Mucosa of gallbladder (tissue), 1 donor: ENCODE results near the gene IFNL4. TPM values are rescaled to one million over a fixed set of nuclear protein-coding genes. Genes with fewer than 3 reads are reported as not detected.
"Not testable (repeated sequence)": the region's sequence is repeated elsewhere in the genome, so short reads cannot be mapped to it uniquely, and the experiment has no call there.

Source experiments
- DNase-seq: peaks from one replicate; pipeline ENCODE4 v3.0.0-alpha.2; 2020; ENCODE audit warnings: low spot score
- total RNA-seq: library from RNA; stranded (reverse); gene quantifications from one replicate; pipeline ENCODE4 v1.2.1, GENCODE V29; 2021
- donor health status: DM: no; HTN: no; CAD: no.

Gene IFNL4
- total RNA-seq, 1 donor from 2014 or later: not detected

DNA sequence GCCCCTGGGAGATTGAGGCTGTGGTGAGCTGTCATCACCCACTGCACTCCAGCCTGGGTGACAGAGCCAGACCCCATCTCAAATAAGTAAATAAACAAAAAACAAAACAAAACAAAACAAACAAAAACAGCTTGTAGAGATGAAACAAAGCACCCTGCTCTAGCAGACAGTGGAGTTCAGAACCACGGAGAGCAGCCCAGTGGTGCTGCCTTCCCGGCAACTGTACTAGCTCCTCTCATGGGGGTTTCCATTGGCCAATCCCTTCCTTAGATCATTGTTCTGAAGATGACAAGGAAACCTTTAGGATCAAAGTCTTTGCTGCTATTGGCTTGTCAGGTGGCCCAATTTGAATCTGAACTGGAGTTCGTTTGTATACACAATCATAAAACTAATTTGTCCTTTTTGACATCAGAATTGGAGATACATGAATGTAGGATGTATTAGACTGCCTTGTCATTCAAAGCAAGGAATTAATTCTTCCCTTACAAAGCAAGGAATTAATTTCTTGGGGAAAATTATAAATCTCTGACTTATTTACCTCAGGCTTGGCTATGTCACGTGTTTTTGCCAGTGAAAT lies 24.9 kb downstream of the IFNL4 start:
- DNase-seq: no peak

- not testable (repeated sequence) for DNase-seq
Measured at GRCh38 chr19:39219108-39219507, 29.5 kb downstream of the IFNL4 start.

GRCh38 chr19:39218230-39219007 lies 30.2 kb downstream of the IFNL4 start:
- no peak for DNase-seq

- DNase-seq: no peak
Measured at GRCh38 chr19:39217094-39217493, 31.6 kb downstream of the IFNL4 start.

DNA sequence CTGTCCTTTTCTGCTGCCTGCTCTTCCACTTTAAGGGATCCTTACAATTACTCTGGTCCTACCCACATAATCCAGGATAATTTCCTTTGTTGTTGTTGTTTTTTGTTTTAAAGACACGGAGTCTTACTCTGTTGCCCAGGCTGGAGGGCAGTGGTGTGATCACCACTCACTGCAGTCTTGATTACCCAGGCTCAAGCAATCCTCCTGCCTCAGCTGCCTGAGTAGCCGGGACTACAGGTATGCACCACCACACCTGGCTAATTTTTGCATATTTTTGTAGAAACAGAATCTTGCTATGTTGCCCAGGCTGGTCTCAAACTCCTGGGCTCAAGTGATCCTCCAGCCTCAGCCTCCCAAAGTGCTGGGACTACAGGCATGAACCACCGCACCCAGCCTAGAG lies 33.3 kb downstream of the IFNL4 start:
- DNase-seq: not testable (repeated sequence)

GRCh38 chr19:39212375-39212742 lies 36.3 kb downstream of the IFNL4 start:
- no peak for DNase-seq

DNA sequence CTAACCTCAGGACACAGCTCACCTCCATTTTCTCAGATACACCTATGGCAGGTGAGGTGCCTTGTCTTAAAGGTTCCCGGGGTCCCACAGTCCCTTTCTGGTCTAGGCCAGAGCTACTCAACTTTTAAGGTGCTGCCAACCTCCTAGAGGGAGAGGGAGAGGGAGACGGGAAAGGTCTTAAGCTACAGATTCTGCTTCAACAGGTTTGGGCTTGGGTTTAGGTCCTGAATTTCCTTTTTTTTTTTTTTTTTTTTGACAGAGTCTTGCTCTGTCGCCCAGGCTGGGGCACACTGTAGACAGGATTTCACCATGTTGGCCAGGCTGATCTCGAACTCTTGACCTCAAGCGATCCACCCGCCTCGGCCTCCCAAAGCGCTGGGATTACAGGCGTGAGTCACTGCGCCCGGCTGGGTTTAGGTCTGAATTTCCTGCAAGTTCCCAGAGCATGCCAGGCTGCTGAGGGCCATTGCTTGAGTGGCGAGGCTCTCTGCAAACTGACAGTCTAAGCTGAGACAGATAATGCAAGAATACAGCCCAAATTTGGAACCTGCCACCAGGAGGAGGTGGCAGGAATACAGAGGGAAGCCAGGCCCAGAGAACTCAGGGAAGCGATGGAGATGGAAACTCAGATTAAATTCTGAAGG lies 36.8 kb downstream of the IFNL4 start:
- DNase-seq: no peak

DNA sequence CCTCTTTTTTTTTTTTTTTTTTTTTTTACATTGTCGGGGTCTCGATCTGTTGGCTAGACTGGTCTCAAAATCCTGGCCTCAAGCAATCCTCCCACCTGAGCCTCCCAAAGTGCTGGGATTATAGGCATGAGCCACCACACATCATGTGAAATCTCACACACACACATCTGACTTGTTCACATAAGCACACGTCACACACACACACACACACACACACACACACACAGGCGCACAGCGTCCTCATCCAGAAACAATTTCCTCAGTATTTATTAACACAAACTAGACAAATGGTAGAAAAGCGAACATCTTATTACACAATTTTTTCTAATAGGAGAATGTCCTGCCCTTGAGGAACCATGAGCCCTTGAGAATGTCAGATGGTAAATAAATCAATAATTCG lies 39.5 kb downstream of the IFNL4 start:
- DNase-seq: no peak

GRCh38 chr19:39208175-39208795 lies 40.4 kb downstream of the IFNL4 start:
- no peak for DNase-seq

GRCh38 chr19:39207293-39207836 lies 41.3 kb downstream of the IFNL4 start:
- no peak for DNase-seq

- DNase-seq: no peak
Measured at GRCh38 chr19:39206122-39206521, 42.5 kb downstream of the IFNL4 start.

DNA sequence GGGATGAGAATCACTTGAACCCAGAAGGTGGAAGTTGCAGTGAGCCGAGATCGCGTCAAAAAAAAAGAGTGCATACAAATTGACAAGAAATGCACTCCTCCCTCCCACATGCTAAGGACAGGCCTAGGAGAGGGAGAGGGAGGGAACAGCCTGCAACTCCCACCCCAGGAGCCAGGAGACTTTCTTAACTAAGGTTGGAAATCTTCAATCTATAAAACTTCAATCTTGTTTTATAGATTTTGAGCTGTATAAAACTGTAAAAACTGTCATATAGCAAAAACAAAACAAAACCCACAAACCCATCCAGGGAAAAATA lies 43.2 kb downstream of the IFNL4 start:
- DNase-seq: no peak

GRCh38 chr19:39203372-39204341 lies 45.0 kb downstream of the IFNL4 start, which contains the start of gene SYCN:
Gene SYCN, minus strand, starts transcription at chr19:39204263. Its CDS starts 9 bp downstream, at chr19:39204254.
- no peak for DNase-seq

DNA sequence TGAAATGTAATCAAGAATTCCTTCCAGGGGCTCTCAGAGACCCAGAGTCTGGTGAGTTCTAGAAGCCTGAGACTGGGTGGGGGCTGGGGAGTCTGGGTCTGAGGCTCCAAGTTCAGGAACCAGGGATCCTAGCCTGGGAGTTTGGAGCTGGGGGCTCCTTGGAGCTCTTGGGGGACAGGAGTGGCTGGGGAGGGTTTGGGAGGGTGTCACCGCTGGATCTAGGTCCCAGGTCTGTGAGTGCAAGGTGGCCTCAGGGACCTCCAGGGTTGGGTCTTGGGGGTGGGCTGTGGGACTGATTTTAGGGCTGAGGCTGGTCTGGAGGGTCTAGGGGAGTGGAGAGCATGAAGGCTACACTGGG lies 45.7 kb downstream of the IFNL4 start:
- DNase-seq: no peak

- DNase-seq: no peak
Measured at GRCh38 chr19:39200803-39201115, 47.9 kb downstream of the IFNL4 start.

- DNase-seq: no peak
Measured at GRCh38 chr19:39200066-39200802, 48.4 kb downstream of the IFNL4 start.

DNA sequence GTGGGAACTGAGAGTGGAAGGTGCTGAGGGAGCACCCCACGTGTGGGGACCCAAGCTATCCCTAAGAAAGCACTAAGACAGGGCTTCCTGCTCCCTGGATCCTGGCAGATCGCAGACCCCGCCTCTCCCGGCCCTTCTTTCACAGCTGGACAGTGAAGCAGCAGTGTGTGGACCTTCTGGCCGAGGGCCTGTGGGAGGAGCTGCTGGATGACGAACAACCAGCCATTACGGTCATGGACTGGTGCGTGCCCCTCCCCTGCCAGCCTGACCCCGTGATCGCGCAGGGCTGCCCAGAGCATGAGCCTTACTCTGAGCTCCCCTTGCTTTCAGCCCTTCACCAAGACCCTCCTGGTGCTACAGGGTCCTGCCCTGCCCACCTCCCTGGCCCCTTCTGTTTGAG lies 49.6 kb downstream of the IFNL4 start:
- DNase-seq: no peak

DNA sequence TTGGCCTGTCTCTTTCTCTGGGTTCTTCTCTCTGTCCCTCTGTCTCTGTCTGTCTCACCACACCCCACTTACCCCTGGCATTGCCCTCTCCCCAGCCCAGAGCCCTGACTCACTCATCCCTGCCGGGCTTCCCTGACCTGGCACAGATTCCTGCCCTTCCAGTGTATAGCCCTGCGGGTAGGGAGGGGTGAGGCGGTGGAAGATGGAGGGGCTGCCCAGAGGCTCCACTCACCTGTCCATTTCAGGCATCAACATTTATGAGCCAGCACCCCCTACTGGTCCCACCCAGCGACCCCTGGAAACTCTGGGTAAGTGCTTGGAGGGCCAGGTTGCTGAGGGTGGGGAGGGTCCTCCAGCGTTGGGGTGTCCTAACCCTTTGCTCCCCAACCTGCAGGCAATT lies 50.8 kb downstream of the IFNL4 start:
- no peak for DNase-seq

DNA sequence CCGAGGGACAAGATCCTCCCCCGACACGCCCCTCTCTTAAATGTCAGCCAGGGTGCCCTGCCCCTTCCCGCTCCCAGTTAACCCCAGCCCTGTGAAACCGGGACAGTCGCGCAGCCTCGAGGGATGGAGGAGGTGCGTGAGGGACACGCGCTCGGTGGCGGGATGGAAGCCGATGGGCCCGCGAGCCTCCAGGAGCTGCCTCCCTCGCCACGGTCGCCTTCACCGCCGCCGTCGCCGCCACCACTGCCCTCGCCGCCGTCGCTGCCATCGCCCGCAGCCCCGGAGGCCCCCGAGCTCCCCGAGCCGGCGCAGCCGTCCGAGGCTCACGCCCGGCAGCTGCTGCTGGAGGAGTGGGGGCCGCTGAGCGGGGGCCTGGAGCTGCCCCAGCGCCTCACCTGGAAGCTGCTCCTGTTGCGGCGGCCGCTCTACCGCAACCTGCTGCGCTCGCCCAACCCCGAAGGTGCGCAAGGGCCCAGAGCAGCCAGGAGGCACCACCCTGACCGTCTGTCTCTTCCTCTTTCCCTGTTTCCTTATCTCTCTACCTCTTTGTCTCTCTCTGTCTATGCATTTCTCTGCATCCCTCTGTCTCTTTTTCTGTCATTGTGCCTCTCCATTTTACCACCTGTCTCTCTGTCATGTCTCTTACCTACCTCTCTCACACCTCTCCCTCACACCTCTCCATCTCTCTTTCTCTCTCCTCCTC lies 51.6 kb downstream of the IFNL4 start, which contains the start of gene NCCRP1:
Gene NCCRP1 (plus strand): TSS at position 105 of the 703 bp plus-strand sequence. CDS start 19 bp downstream, at position 124.
- DNase-seq: no peak

- no peak for DNase-seq
Measured at GRCh38 chr19:39196320-39196719, 52.3 kb downstream of the IFNL4 start.
